SK-N-MC (cell line): ENCODE measurements around the gene KIF26B.

Source experiments
- DNase-seq: peaks from one replicate; pipeline ENCODE4 v3.0.0-alpha.2; 2011; ENCODE audit warnings: low read depth, low spot score
- H3K27ac ChIP-seq: fragments of 200-600 bp; sonication (generic); 2 replicates; pipeline ENCODE4 v1.5.1; 2016; ENCODE audit warnings: mixed run types
- H3K36me3 ChIP-seq: fragments of 200-600 bp; sonication (generic); 2 replicates; pipeline ENCODE4 v1.6.1; 2017; ENCODE audit warnings: antibody characterized with exemption, low read length, mixed read lengths; ENCODE audit not compliant: insufficient read depth
- H3K4me3 ChIP-seq: fragments of 200-600 bp; sonication (generic); 2 replicates; pipeline ENCODE4 v1.5.1; 2016
- H3K9ac ChIP-seq: fragments of 200-600 bp; sonication (generic); 2 replicates; pipeline ENCODE4 v1.8.0; 2017; ENCODE audit warnings: mixed run types, mixed read lengths; ENCODE audit not compliant: insufficient read length
- H3K9me3 ChIP-seq: fragments of 200-600 bp; sonication (generic); 2 replicates; pipeline ENCODE4 v1.6.1; 2017; ENCODE audit warnings: low read depth, mild to moderate bottlenecking, antibody characterized with exemption, low read length, moderate library complexity, mixed read lengths
- EZH2 ChIP-seq: fragments of 200-600 bp; sonication (generic); IDR thresholded peaks from one replicate; pipeline ENCODE4 v1.6.1; 2017; ENCODE audit warnings: antibody characterized with exemption
- FOXP2 ChIP-seq: optimal IDR thresholded peaks from 2 replicates; pipeline ENCODE3; 2011; ENCODE audit warnings: mild to moderate bottlenecking, moderate library complexity; ENCODE audit not compliant: insufficient read depth; ENCODE audit errors: extremely low read length, control extremely low read depth
- POLR2AphosphoS5 ChIP-seq: IDR thresholded peaks from 2 replicates; pipeline ENCODE4 v1.6.1; 2012; ENCODE audit warnings: mild to moderate bottlenecking, low read depth, low read length, borderline replicate concordance

Gene KIF26B

GRCh38 chr1:245488346-245489129 lies 333.8 kb downstream of the KIF26B start:
- Histone ChIP-seq H3K27ac (no peak overlapping the region), H3K4me3 (no peak overlapping the region), H3K36me3 (no peaks in the 10 kb centered on the region), H3K9ac (no peak overlapping the region), H3K9me3 (no peaks in the 10 kb centered on the region)
- TF ChIP-seq POLR2AphosphoS5 (no peak), FOXP2 (no peak), EZH2 (no peak)
- no peak for DNase-seq

DNA sequence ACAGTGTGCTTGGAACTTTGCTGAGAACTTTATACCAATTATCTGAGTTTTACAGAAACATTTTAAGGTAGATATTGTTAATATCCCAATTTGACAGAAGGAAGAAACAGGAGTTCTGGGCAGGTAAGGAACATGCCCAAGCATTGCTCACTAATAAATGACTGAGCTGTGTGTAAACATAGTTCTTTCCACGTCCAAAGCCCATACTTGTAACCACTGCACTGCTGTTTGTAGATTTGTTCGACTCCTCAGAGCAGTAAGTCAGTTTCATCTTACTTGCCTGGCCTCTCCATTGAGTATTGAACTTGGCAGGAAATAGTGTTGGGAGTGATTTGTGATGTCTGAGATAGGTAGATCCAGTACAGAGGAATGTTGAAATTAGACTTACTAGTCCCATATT lies 335.1 kb downstream of the KIF26B start:
- no peak for DNase-seq
- TF ChIP-seq EZH2: no peak
- no peak for TF ChIP-seq FOXP2
- TF ChIP-seq POLR2AphosphoS5: no peak

DNA sequence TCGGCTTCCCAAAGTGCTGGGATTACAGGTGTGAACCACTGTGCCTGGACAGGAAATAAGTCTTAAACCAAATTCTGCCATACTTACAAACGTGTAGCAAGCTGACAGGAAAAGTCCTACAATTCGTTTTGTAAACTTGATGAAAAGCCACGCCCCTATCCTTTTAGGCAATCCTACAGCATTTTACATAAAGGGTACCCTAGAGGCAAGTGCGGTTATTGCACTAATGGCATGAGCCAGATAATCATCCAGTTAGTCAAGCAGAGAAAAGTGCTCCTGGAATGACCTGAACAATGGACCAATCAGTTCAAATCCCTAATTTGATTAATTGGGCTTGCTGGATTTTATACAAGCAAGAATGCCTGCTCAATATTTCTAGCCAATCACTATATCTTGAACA lies 338.2 kb downstream of the KIF26B start:
- H3K9ac ChIP-seq: no peak overlapping the region
- no peak for TF ChIP-seq EZH2
- TF ChIP-seq FOXP2: no peak
- TF ChIP-seq POLR2AphosphoS5: no peak
- H3K9me3 ChIP-seq: no peaks in the 10 kb centered on the region
- H3K4me3 ChIP-seq: no peak overlapping the region
- H3K27ac ChIP-seq: no peak overlapping the region
- H3K36me3 ChIP-seq: no peaks in the 10 kb centered on the region
- DNase-seq: no peak

More for the DNA sequence above, 335.1 kb downstream of the KIF26B start:
- Histone ChIP-seq H3K9me3 (no peaks in the 10 kb centered on the region), H3K36me3 (no peaks in the 10 kb centered on the region), H3K4me3 (no peak overlapping the region), H3K9ac (no peak overlapping the region), H3K27ac (no peak overlapping the region)

- Histone ChIP-seq H3K36me3 (no peaks in the 10 kb centered on the region), H3K27ac (no peak overlapping the region), H3K9ac (no peak overlapping the region), H3K4me3 (no peak overlapping the region), H3K9me3 (no peaks in the 10 kb centered on the region)
- DNase-seq: no peak
- TF ChIP-seq FOXP2: no peak
- TF ChIP-seq EZH2: no peak
- no peak for TF ChIP-seq POLR2AphosphoS5
Measured at GRCh38 chr1:245495681-245496080, 340.9 kb downstream of the KIF26B start.

GRCh38 chr1:245500546-245500945 lies 345.8 kb downstream of the KIF26B start:
- Histone ChIP-seq H3K9ac (no peak overlapping the region), H3K9me3 (no peaks in the 10 kb centered on the region), H3K27ac (no peak overlapping the region), H3K36me3 (no peaks in the 10 kb centered on the region), H3K4me3 (no peak overlapping the region)
- DNase-seq: no peak
- TF ChIP-seq POLR2AphosphoS5 (no peak), EZH2 (no peak), FOXP2 (no peak)

DNA sequence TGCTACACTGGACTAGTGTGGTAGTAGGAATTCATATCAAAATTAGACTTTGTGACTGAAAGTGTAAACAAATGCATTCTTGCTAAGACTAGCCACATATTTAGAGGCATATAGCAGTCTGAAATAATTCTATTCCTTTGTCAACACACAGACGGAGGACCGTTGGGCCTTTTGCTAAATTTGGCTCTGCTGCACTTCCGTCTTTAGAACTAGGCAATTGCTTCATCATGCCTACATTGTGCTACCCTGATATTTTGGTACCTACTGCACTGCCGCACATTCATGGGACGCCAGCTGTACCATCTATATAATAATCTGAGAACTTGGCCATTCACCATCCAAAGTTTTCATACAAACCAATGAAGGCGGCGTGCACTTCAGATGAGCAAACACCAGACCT lies 346.8 kb downstream of the KIF26B start:
- TF ChIP-seq FOXP2: no peak
- TF ChIP-seq EZH2: no peak
- no peak for TF ChIP-seq POLR2AphosphoS5
- DNase-seq: no peak
- no peak overlapping the region for H3K27ac ChIP-seq
- no peak overlapping the region for H3K4me3 ChIP-seq
- H3K9me3 ChIP-seq: no peaks in the 10 kb centered on the region
- H3K36me3 ChIP-seq: no peaks in the 10 kb centered on the region
- no peak overlapping the region for H3K9ac ChIP-seq

GRCh38 chr1:245503548-245503947 lies 348.8 kb downstream of the KIF26B start:
- H3K36me3 ChIP-seq: no peaks in the 10 kb centered on the region
- no peak overlapping the region for H3K9ac ChIP-seq
- H3K9me3 ChIP-seq: no peaks in the 10 kb centered on the region
- no peak for DNase-seq
- H3K27ac ChIP-seq: no peak overlapping the region
- TF ChIP-seq EZH2 (no peak), POLR2AphosphoS5 (no peak), FOXP2 (no peak)
- H3K4me3 ChIP-seq: no peak overlapping the region

DNA sequence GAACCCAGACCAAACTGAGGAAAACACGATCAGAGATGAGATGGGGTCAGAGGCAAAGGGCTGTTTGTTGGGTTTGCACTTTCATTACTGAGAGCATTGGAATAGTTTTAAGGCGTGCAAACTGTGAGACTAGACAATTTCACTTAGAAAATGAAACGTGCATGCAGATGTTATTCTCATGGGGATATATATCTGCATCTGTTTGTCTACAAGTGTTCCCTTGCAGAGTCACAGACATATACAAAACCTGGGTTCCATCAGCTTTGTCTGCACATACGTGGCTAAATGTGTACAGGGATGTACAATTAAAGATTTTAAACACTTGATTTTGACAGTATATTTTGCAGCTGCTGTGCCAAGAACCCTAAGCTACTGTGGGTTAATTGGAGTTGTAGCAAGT lies 355.4 kb downstream of the KIF26B start:
- Histone ChIP-seq H3K36me3 (no peaks in the 10 kb centered on the region), H3K9ac (no peak overlapping the region), H3K4me3 (no peak overlapping the region), H3K27ac (no peak overlapping the region), H3K9me3 (no peaks in the 10 kb centered on the region)
- no peak for DNase-seq
- no peak for TF ChIP-seq FOXP2
- no peak for TF ChIP-seq EZH2
- no peak for TF ChIP-seq POLR2AphosphoS5
